Gastrocnemius medialis (tissue), 4 donors: ENCODE measurements around the gene ARVCF. TPM values are rescaled to one million over a fixed set of nuclear protein-coding genes. Genes with fewer than 3 reads are reported as not detected.

Source experiments
- ATAC-seq, 2 donors: fragments of 150-250 bp; one replicate each; pipeline ENCODE4 v1.9.1; 2016
- DNase-seq, 2 donors: peaks; one replicate each; pipeline ENCODE4 v3.0.0-alpha.2; 2019
- H3K27ac ChIP-seq, 4 donors: fragments of 200-600 bp; sonication (generic); 1 replicate in 1 of 4; 2 replicates in 3 of 4; pipeline ENCODE4 v1.5.1; 2016 to 2018; ENCODE audit warnings: mild to moderate bottlenecking in 2 of 4, moderate library complexity in 1 of 4
- H3K27me3 ChIP-seq, 3 donors: fragments of 200-600 bp; sonication (generic) in 2 of 3; 1 replicate in 1 of 3; 2 replicates in 2 of 3; pipeline versions ENCODE4 v1.5.1 to v1.6.0; 2016 to 2019; ENCODE audit warnings: mild to moderate bottlenecking in 1 of 3, moderate library complexity in 1 of 3
- H3K36me3 ChIP-seq, 2 donors: fragments of 200-600 bp; sonication (generic) in 1 of 2; one replicate each; pipeline ENCODE4 v1.5.1; 2017 to 2018
- H3K4me1 ChIP-seq, 2 donors: fragments of 200-600 bp; sonication (generic) in 1 of 2; one replicate each; pipeline ENCODE4 v1.5.1; 2016 to 2017; ENCODE audit warnings: mild to moderate bottlenecking in 2 of 2
- H3K4me3 ChIP-seq, 4 donors: fragments of 200-600 bp; sonication (generic) in 3 of 4; 1 replicate in 1 of 4; 2 replicates in 3 of 4; pipeline ENCODE4 v1.5.1; 2016 to 2019; ENCODE audit warnings: mild to moderate bottlenecking in 2 of 4
- H3K9me3 ChIP-seq, 3 donors: fragments of 200-600 bp; sonication (generic) in 2 of 3; 1 replicate in 1 of 3; 2 replicates in 2 of 3; pipeline ENCODE4 v1.5.1; 2016 to 2019
- CTCF ChIP-seq, 5 experiments: fragments of 450-650 bp in 3 of 5; fragments of 200-600 bp in 2 of 5; sonication (generic) in 2 of 5; IDR thresholded peaks in 4 of 5; conservative IDR thresholded peaks in 1 of 5; 1 replicate in 4 of 5; 2 replicates in 1 of 5; pipeline ENCODE4 v1.5.1; 2016 to 2019; ENCODE audit warnings: antibody characterized with exemption in 5 of 5, mild to moderate bottlenecking in 3 of 5, moderate library complexity in 3 of 5
- POLR2A ChIP-seq, 2 donors: fragments of 450-650 bp; IDR thresholded peaks; one replicate each; pipeline ENCODE4 v1.6.1; 2017; ENCODE audit warnings: antibody characterized with exemption in 2 of 2, mild to moderate bottlenecking in 2 of 2, moderate library complexity in 2 of 2
- in situ Hi-C, 4 donors: fragments of 200-750 bp; cut with MboI; loops; one replicate each; pipeline versions ENCODE4 v1.15.0 to v1.8.0; 2017; ENCODE audit warnings: low sequenced_read_pairs in 4 of 4
- intact Hi-C: fragments of 100-400 bp; cut with DNase I; formaldehyde crosslinking; loops from one replicate; pipeline ENCODE4 v1.15.1; 2023; ENCODE audit warnings: low total_unique reads
- total RNA-seq, 4 donors: library from RNA; depleted of rRNA; stranded (reverse); fragments of >200 nt; gene quantifications; one replicate each; pipeline versions ENCODE4 v1.1.0 to v1.2.3, GENCODE V29; 2016

Gene ARVCF
- total RNA-seq, 4 donors from 2014 or later, result 6.9 to 19.6 (median 18.0) TPM

GRCh38 chr22:20039683-20040325, 23.2 kb upstream of the ARVCF start:
- H3K4me3 ChIP-seq, result no peak overlapping the region
- H3K4me1 ChIP-seq, result no peaks in the 10 kb centered on the region
- H3K27ac ChIP-seq, result no peak overlapping the region
- TF ChIP-seq CTCF (IDR thresholded peaks at IDR 0.05 in 4 of 5, conservative IDR thresholded peaks at IDR 0.05 in 1 of 5) (no peak), POLR2A (IDR thresholded peaks at IDR 0.05) (no peak)
- no peaks in the 10 kb centered on the region for H3K27me3 ChIP-seq
- DNase-seq, result no peak
- no peaks in the 10 kb centered on the region for H3K9me3 ChIP-seq
- in situ Hi-C loops (no loop called here), intact Hi-C loops (no loop called here)
- peaks cover 0 to 49% of the 10 kb centered on the region in 2 donors for H3K36me3 ChIP-seq
- ATAC-seq, result no peak

GRCh38 chr22:20038574-20038973, 22.0 kb upstream of the ARVCF start:
- peaks cover 0 to 38% of the 10 kb centered on the region in 2 donors for H3K36me3 ChIP-seq
- H3K4me1 ChIP-seq, result peaks cover 4 to 5% of the 10 kb centered on the region in 2 donors
- DNase-seq (no peak), ATAC-seq (no peak)
- H3K4me3 ChIP-seq, result no peak overlapping the region
- in situ Hi-C loops (no loop called here), intact Hi-C loops (no loop called here)
- no peaks in the 10 kb centered on the region for H3K9me3 ChIP-seq
- TF ChIP-seq POLR2A (IDR thresholded peaks at IDR 0.05), result no peak
- no peak for TF ChIP-seq CTCF (IDR thresholded peaks at IDR 0.05 in 4 of 5, conservative IDR thresholded peaks at IDR 0.05 in 1 of 5)
- H3K27me3 ChIP-seq, result no peaks in the 10 kb centered on the region
- H3K27ac ChIP-seq, result no peak overlapping the region

- Histone ChIP-seq H3K27me3 (no peaks in the 10 kb centered on the region), H3K9me3 (no peaks in the 10 kb centered on the region), H3K4me3 (no peak overlapping the region), H3K27ac (no peak overlapping the region), H3K4me1 (peaks cover 16 to 17% of the 10 kb centered on the region in 2 donors), H3K36me3 (peaks cover 0 to 30% of the 10 kb centered on the region in 2 donors)
- DNase-seq (no peak), ATAC-seq (no peak)
- intact Hi-C loops (no loop called here), in situ Hi-C loops (no loop called here)
- no peak for TF ChIP-seq POLR2A (IDR thresholded peaks at IDR 0.05)
- no peak for TF ChIP-seq CTCF (IDR thresholded peaks at IDR 0.05 in 4 of 5, conservative IDR thresholded peaks at IDR 0.05 in 1 of 5)
Measured at GRCh38 chr22:20037419-20037818, 20.8 kb upstream of the ARVCF start.

- H3K9me3 ChIP-seq, result no peaks in the 10 kb centered on the region
- peaks cover 0 to 30% of the 10 kb centered on the region in 2 donors for H3K36me3 ChIP-seq
- DNase-seq, result no peak
- no peak for ATAC-seq
- H3K27ac ChIP-seq, result no peak overlapping the region
- no peaks in the 10 kb centered on the region for H3K27me3 ChIP-seq
- intact Hi-C loops, result no loop called here
- peaks cover 20 to 21% of the 10 kb centered on the region in 2 donors for H3K4me1 ChIP-seq
- in situ Hi-C loops, result no loop called here
- no peak for TF ChIP-seq CTCF (IDR thresholded peaks at IDR 0.05 in 4 of 5, conservative IDR thresholded peaks at IDR 0.05 in 1 of 5)
- TF ChIP-seq POLR2A (IDR thresholded peaks at IDR 0.05), result no peak
- H3K4me3 ChIP-seq, result no peak overlapping the region
Measured at GRCh38 chr22:20036535-20037392, 20.1 kb upstream of the ARVCF start.
